ENCODE results near the gene TCERG1L. TPM values are rescaled to one million over a fixed set of nuclear protein-coding genes. Genes with fewer than 3 reads are reported as not detected.

The TCERG1L gene
- total RNA-seq, 2 donors from 2014 or later: 0.45 to 0.68 TPM

DNA sequence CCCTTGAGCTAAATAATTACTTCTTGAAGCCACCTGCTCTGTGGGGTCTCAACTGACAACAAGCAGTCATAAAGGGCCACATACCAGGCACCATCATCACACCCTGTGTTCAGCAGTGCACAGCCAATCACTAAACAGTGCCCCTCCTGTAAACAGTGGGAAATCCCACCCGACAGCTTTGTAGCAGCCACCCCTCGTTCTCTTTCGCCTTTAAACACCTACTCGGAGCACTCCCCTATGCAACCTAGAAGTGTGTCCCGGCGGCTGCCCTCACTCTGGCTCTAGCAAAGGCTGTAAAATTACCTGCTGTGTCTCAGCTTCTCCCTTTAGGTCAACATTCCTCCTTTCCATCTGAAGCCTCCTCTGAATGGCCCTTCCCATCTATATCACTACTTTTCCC is 111.9 kb downstream of the TCERG1L start:
- ATAC-seq: no peak
- H3K27ac Mint-ChIP-seq: no peak overlapping the region
- no peaks in the 10 kb centered on the region for H3K9me3 Mint-ChIP-seq
- no peak for DNase-seq (ENCODE audit: low spot score in 2 of 2)
- H3K36me3 Mint-ChIP-seq: no peaks in the 10 kb centered on the region

GRCh38 chr10:131198843-131199242 is 112.7 kb downstream of the TCERG1L start:
- DNase-seq (ENCODE audit: low spot score in 2 of 2): no peak
- ATAC-seq: no peak
- Mint-ChIP-seq H3K27ac (no peak overlapping the region), H3K36me3 (no peaks in the 10 kb centered on the region), H3K9me3 (no peaks in the 10 kb centered on the region)

DNA sequence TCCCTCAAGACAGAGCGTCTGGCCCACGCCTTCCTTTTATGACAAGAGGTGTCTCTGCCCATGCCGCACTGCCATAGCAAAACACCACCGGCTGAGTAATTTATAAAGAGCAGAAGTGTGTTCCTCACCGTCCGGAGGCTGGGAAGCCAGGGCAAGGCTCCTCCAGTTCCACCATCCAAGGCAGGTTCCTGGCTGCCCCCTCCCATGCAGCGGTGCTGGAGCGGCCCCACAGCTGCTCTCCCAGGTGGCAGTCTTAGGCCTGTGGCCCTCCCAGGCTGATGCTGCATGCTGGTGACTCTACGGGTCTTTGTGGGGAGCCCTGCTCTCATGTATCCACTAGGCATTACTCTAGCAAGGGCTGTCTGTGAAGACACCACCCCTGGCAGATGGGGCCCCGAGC is 113.1 kb downstream of the TCERG1L start:
- Mint-ChIP-seq H3K36me3 (no peaks in the 10 kb centered on the region), H3K9me3 (no peaks in the 10 kb centered on the region), H3K27ac (no peak overlapping the region)
- DNase-seq (ENCODE audit: low spot score in 2 of 2) (peak in 1 of 2 donors; percentile 25), ATAC-seq (no peak)

GRCh38 chr10:131196176-131196885 is 115.2 kb downstream of the TCERG1L start:
- ATAC-seq (no peak), DNase-seq (ENCODE audit: low spot score in 2 of 2) (no peak)
- Mint-ChIP-seq H3K27ac (no peak overlapping the region), H3K36me3 (no peaks in the 10 kb centered on the region), H3K9me3 (peaks cover 8 to 10% of the 10 kb centered on the region in 2 donors)

- peaks cover 0 to 5% of the 10 kb centered on the region in 2 donors for H3K36me3 Mint-ChIP-seq
- no peak for ATAC-seq
- peak in 1 of 2 donors; percentile 26 for DNase-seq (ENCODE audit: low spot score in 2 of 2)
- no peak overlapping the region for H3K27ac Mint-ChIP-seq
- peaks cover 8 to 15% of the 10 kb centered on the region in 2 donors for H3K9me3 Mint-ChIP-seq
These were observed 115.9 kb downstream of the TCERG1L start for GRCh38 chr10:131195558-131196159.

- Mint-ChIP-seq H3K27ac (no peak overlapping the region), H3K9me3 (peaks cover 8 to 15% of the 10 kb centered on the region in 2 donors), H3K36me3 (peaks cover 0 to 8% of the 10 kb centered on the region in 2 donors)
- ATAC-seq: no peak
- no peak for DNase-seq (ENCODE audit: low spot score in 2 of 2)
These were observed 116.4 kb downstream of the TCERG1L start for GRCh38 chr10:131195116-131195515.

- DNase-seq (ENCODE audit: low spot score in 2 of 2) (no peak), ATAC-seq (no peak)
- H3K27ac Mint-ChIP-seq: no peak overlapping the region
These were observed 117.6 kb downstream of the TCERG1L start for GRCh38 chr10:131193923-131194322.

DNA sequence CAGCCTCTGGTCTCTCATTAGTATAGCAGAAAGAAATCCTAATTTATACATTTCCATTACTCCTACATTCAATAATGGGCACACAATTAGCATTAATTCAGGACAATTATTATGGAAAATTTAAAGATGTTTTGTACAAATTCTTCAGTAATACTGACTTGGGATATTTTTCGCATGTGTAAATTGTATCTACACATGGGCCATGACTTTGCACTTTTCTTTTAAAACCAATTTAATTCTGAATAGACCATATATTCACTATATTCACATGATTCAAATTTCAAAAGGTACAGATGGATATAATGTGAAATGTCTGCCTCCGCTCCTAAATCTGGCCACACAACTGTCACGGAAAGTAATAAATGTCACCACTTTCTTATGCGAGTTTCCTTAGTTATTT is 123.0 kb downstream of the TCERG1L start:
- H3K27ac Mint-ChIP-seq: no peak overlapping the region
- DNase-seq (ENCODE audit: low spot score in 2 of 2) (no peak), ATAC-seq (no peak)
- peaks cover 8 to 15% of the 10 kb centered on the region in 2 donors for H3K9me3 Mint-ChIP-seq
- peaks cover 0 to 8% of the 10 kb centered on the region in 2 donors for H3K36me3 Mint-ChIP-seq

More at GRCh38 chr10:131193923-131194322, 117.6 kb downstream of the TCERG1L start:
- H3K36me3 Mint-ChIP-seq: peaks cover 0 to 8% of the 10 kb centered on the region in 2 donors
- H3K9me3 Mint-ChIP-seq: peaks cover 8 to 15% of the 10 kb centered on the region in 2 donors

GRCh38 chr10:131187926-131188325 is 123.6 kb downstream of the TCERG1L start:
- ATAC-seq (no peak), DNase-seq (ENCODE audit: low spot score in 2 of 2) (no peak)
- Mint-ChIP-seq H3K36me3 (peaks cover 0 to 8% of the 10 kb centered on the region in 2 donors), H3K9me3 (peaks cover 8 to 15% of the 10 kb centered on the region in 2 donors), H3K27ac (no peak overlapping the region)

DNA sequence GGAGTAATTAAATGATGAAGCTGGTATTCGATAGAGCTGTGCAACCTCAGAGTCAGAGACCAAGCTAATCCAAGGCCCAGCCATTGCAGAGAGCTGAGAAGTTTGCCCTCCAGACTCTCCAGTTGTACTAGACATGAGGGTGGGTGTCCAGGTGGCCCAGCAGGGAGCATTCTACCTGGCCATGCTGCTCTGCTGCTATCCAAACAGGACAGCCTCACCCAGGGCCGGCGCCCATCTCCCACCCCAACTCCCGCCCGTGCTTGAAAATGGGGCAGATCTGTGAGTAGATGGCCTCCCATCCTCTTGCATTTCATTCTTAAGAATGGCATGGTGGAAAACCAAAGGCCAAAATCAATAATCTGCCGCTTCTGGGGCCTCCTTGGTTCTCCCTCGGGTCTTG is 124.2 kb downstream of the TCERG1L start:
- no peak for DNase-seq (ENCODE audit: low spot score in 2 of 2)
- H3K27ac Mint-ChIP-seq: no peak overlapping the region
- peaks cover 0 to 8% of the 10 kb centered on the region in 2 donors for H3K36me3 Mint-ChIP-seq
- peaks cover 4 to 11% of the 10 kb centered on the region in 2 donors for H3K9me3 Mint-ChIP-seq
- no peak for ATAC-seq

GRCh38 chr10:131186547-131187253 is 124.8 kb downstream of the TCERG1L start:
- no peak overlapping the region for H3K27ac Mint-ChIP-seq
- H3K36me3 Mint-ChIP-seq: peaks cover 0 to 8% of the 10 kb centered on the region in 2 donors
- ATAC-seq: no peak
- H3K9me3 Mint-ChIP-seq: peaks cover 0 to 8% of the 10 kb centered on the region in 2 donors
- no peak for DNase-seq (ENCODE audit: low spot score in 2 of 2)

GRCh38 chr10:131184503-131184902 is 127.0 kb downstream of the TCERG1L start:
- no peak overlapping the region for H3K27ac Mint-ChIP-seq
- ATAC-seq (no peak), DNase-seq (ENCODE audit: low spot score in 2 of 2) (no peak)
- no peaks in the 10 kb centered on the region for H3K9me3 Mint-ChIP-seq
- H3K36me3 Mint-ChIP-seq: no peaks in the 10 kb centered on the region

GRCh38 chr10:131183546-131184045 is 127.9 kb downstream of the TCERG1L start:
- H3K36me3 Mint-ChIP-seq: no peaks in the 10 kb centered on the region
- ATAC-seq (no peak), DNase-seq (ENCODE audit: low spot score in 2 of 2) (no peak)
- no peaks in the 10 kb centered on the region for H3K9me3 Mint-ChIP-seq
- no peak overlapping the region for H3K27ac Mint-ChIP-seq

DNA sequence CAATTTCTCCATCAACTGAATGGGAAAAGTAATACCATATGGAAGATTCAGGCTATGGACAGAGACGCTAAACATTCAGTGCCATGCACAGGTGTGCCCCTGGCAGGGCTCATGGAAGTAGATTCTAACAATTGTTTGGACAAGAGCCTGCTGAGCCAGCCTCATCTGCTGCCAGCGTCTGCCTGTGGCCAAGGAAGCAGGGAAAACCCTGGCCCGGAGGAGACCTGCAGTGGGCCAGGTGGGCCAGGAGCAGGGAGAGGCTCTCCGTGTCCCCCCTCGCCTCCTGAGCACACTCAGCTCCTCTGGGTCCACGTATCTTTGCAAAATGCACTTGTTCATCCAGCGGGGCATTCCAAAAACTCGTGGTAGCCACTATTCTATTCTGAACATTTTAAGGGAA is 130.1 kb downstream of the TCERG1L start:
- no peak overlapping the region for H3K27ac Mint-ChIP-seq
- DNase-seq (ENCODE audit: low spot score in 2 of 2): no peak
- H3K9me3 Mint-ChIP-seq: no peaks in the 10 kb centered on the region
- ATAC-seq: no peak
- no peaks in the 10 kb centered on the region for H3K36me3 Mint-ChIP-seq

DNA sequence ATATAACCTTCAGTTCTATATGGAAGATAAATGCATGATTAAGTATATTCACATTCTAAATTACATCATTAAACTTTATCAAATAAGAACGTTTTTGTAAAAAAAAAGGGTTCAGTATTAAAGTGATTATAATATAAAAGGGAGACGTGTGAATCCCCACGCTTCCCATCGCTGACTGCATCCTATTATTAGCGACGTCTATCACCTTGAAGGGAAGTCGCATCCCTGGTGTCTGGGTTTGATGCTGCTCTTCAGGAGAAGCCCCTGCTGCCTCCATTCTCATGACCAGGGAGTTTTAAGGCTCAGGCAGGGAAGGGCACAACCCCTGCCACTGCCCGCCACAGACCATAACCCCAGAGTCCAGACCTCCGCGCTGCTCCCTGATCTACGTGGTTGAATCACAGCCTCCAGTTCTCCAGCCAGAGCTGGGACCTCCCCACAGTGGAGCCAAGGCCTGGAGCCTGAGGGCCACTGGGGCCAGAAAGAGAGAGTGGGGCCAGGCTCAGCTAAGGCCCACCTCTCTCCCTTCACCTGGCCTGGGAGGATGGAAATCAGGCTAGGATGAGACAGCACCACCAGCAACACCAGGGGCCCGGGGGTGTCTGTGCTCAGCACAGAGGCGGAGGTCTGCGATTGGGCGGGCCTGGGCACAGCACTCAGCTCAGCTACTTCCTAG is 130.6 kb downstream of the TCERG1L start:
- ATAC-seq (no peak), DNase-seq (ENCODE audit: low spot score in 2 of 2) (no peak)
- Mint-ChIP-seq H3K9me3 (no peaks in the 10 kb centered on the region), H3K27ac (no peak overlapping the region), H3K36me3 (no peaks in the 10 kb centered on the region)

GRCh38 chr10:131180086-131180485 is 131.4 kb downstream of the TCERG1L start:
- peak overlapping the region in 1 of 2 donors; percentile 90 for H3K27ac Mint-ChIP-seq
- peaks cover 0 to 5% of the 10 kb centered on the region in 2 donors for H3K9me3 Mint-ChIP-seq
- H3K36me3 Mint-ChIP-seq: no peaks in the 10 kb centered on the region
- ATAC-seq (no peak), DNase-seq (ENCODE audit: low spot score in 2 of 2) (no peak)

GRCh38 chr10:131179361-131179760 is 132.2 kb downstream of the TCERG1L start:
- peaks cover 0 to 5% of the 10 kb centered on the region in 2 donors for H3K9me3 Mint-ChIP-seq
- DNase-seq (ENCODE audit: low spot score in 2 of 2) (no peak), ATAC-seq (no peak)
- H3K36me3 Mint-ChIP-seq: no peaks in the 10 kb centered on the region
- no peak overlapping the region for H3K27ac Mint-ChIP-seq
